Measurements from ENCODE around the gene TBC1D17. TPM values are rescaled to one million over a fixed set of nuclear protein-coding genes. Genes with fewer than 3 reads are reported as not detected.

Gene TBC1D17
- total RNA-seq, 1 donor from 2014 or later: 36.8 TPM

- no peak overlapping the region for H3K27ac Mint-ChIP-seq (ENCODE audit: unreplicated experiment)
- peaks cover 29% of the 10 kb centered on the region for H3K27me3 Mint-ChIP-seq (ENCODE audit: unreplicated experiment)
- peaks cover 26% of the 10 kb centered on the region for H3K36me3 Mint-ChIP-seq (ENCODE audit: low read depth, unreplicated experiment)
- no peak overlapping the region for H3K4me3 Mint-ChIP-seq (ENCODE audit: unreplicated experiment)
- DNase-seq (ENCODE audit: low spot score): no peak
- TF ChIP-seq, protein P1, sequence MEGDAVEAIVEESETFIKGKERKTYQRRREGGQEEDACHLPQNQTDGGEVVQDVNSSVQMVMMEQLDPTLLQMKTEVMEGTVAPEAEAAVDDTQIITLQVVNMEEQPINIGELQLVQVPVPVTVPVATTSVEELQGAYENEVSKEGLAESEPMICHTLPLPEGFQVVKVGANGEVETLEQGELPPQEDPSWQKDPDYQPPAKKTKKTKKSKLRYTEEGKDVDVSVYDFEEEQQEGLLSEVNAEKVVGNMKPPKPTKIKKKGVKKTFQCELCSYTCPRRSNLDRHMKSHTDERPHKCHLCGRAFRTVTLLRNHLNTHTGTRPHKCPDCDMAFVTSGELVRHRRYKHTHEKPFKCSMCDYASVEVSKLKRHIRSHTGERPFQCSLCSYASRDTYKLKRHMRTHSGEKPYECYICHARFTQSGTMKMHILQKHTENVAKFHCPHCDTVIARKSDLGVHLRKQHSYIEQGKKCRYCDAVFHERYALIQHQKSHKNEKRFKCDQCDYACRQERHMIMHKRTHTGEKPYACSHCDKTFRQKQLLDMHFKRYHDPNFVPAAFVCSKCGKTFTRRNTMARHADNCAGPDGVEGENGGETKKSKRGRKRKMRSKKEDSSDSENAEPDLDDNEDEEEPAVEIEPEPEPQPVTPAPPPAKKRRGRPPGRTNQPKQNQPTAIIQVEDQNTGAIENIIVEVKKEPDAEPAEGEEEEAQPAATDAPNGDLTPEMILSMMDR (IDR thresholded peaks at IDR 0.05; ENCODE audit: unreplicated experiment): no peak
- peaks cover 10% of the 10 kb centered on the region for H3K4me1 Mint-ChIP-seq (ENCODE audit: unreplicated experiment)
- H3K9me3 Mint-ChIP-seq (ENCODE audit: unreplicated experiment): no peaks in the 10 kb centered on the region
These were observed 20.3 kb upstream of the TBC1D17 start for GRCh38 chr19:49857061-49857837.

- TF ChIP-seq, protein P1 (IDR thresholded peaks at IDR 0.05; ENCODE audit: unreplicated experiment): no peak
- Mint-ChIP-seq H3K9me3 (ENCODE audit: unreplicated experiment) (no peaks in the 10 kb centered on the region), H3K36me3 (ENCODE audit: low read depth, unreplicated experiment) (peaks cover 21% of the 10 kb centered on the region), H3K4me1 (ENCODE audit: unreplicated experiment) (peaks cover 5% of the 10 kb centered on the region), H3K27ac (ENCODE audit: unreplicated experiment) (no peak overlapping the region), H3K4me3 (ENCODE audit: unreplicated experiment) (no peak overlapping the region), H3K27me3 (ENCODE audit: unreplicated experiment) (peaks cover 24% of the 10 kb centered on the region)
- no peak for DNase-seq (ENCODE audit: low spot score)
These were observed 19.7 kb upstream of the TBC1D17 start for GRCh38 chr19:49857838-49858087.

DNA sequence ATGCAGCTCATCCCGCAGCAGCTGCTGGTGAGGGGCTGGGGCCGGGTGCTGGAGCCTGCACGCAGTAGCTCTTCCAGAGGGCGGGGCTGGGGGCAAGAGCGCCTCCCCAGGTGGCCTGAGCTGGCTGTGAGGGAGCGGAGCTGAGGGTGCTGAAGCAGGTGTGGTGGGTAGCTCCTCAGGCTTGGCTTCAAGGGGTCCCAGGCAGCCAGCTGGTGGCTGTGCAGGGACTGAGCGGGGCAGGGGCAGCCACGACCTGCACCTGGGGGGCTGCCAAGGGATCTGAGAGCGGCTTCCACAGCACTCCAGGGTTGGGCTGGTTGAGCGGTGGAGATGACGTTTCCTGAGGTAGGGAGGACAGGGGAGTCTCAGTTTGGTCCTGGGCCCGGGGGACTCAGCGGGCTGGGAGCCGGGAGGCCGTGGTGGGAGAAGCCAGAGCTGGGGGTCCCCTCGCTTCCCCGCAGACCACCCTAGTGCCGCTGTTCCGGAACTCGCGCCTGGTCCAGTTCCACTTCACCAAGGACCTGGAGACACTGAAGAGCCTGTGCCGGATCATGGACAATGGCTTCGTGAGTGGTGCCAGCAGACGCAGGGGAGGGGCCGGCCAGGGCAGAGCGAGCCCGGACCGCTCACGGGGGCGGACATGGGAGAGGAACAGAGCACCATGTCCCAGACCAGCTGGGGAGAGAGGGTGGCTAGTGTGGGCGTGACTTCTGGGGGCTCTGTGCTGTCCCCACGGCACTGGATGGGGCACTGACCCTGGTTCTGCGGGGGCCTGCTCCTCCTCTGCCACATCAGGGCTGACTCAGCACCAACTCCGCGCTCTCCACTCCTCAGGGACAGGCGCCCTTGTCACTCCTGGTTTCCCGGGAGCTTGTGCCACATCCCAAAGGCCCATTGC, 19.2 kb upstream of the TBC1D17 start:
- no peak for DNase-seq (ENCODE audit: low spot score)
- Mint-ChIP-seq H3K27me3 (ENCODE audit: unreplicated experiment) (peaks cover 24% of the 10 kb centered on the region), H3K4me1 (ENCODE audit: unreplicated experiment) (peaks cover 6% of the 10 kb centered on the region), H3K9me3 (ENCODE audit: unreplicated experiment) (no peaks in the 10 kb centered on the region), H3K4me3 (ENCODE audit: unreplicated experiment) (no peak overlapping the region), H3K36me3 (ENCODE audit: low read depth, unreplicated experiment) (peaks cover 23% of the 10 kb centered on the region), H3K27ac (ENCODE audit: unreplicated experiment) (peak overlapping the region; percentile 67)
- TF ChIP-seq, protein P1 (IDR thresholded peaks at IDR 0.05; ENCODE audit: unreplicated experiment): no peak

DNA sequence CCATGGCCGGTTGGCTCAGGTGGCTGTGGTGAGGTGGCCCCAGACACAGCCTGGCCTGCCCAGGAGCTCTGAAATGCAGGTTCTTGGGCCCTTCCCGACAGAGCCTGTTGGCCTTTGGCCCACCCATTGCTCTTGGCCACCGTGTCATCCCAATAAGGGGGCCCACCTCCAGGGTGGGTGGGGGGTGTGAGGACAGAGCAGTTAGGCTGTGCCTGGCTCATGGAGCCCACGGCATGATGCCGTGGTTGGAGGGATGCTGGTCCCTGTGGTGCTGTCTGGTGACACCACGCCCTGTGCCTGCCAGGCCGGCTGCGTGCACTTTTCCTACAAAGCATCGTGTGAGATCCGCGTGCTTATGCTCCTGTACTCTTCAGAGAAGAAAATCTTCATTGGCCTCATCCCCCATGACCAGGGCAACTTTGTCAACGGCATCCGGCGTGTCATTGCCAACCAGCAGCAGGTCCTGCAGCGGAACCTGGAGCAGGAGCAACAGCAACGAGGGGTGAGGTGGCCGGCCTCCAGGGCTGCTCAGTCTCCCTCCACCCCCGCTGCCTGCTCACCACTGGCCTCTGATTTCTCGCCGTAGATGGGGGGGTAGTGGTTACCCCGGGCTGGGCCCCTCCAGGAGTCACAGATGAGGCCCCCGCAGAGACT, 17.7 kb upstream of the TBC1D17 start:
- Mint-ChIP-seq H3K36me3 (ENCODE audit: low read depth, unreplicated experiment) (peaks cover 35% of the 10 kb centered on the region), H3K9me3 (ENCODE audit: unreplicated experiment) (no peaks in the 10 kb centered on the region), H3K4me1 (ENCODE audit: unreplicated experiment) (peaks cover 3% of the 10 kb centered on the region), H3K4me3 (ENCODE audit: unreplicated experiment) (no peak overlapping the region), H3K27ac (ENCODE audit: unreplicated experiment) (no peak overlapping the region), H3K27me3 (ENCODE audit: unreplicated experiment) (peaks cover 31% of the 10 kb centered on the region)
- no peak for DNase-seq (ENCODE audit: low spot score)
- TF ChIP-seq, protein P1 (IDR thresholded peaks at IDR 0.05; ENCODE audit: unreplicated experiment): no peak

Data from endothelial cell (in vitro differentiated cells).